ENCODE results near the gene GPR34.

The GPR34 gene

DNA sequence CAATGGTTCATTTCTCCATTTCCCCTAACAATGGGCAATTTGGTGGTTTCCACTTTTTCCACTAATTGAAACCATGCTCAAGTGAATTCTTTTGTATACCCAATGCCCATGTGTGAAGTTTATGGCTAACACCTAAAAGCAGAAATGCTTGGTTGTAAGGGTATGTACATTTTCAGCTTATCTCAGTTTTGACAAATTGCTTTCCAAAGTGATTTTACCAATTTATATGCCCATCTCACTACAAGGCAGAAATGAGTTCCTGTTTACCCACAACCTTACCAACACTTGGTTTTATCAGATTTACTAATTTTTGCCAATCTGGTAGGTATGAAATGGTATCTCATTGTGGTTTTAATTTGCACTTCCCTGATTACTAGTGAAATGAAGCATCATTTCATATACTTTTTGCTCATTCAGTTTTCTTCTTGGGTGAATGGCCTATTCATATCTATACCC, 14.8 kb downstream of the GPR34 start:
- no peak for DNase-seq (ENCODE audit: extremely low read depth, insufficient read length)
- Histone ChIP-seq H3K4me3 (replicated peaks; ENCODE audit: low read depth, low read length) (no peak overlapping the region), H3K36me3 (ENCODE audit: control insufficient read depth, insufficient read depth, low read length) (no peaks in the 10 kb centered on the region), H3K27me3 (replicated peaks; ENCODE audit: control insufficient read depth, insufficient read depth, low read length) (no peaks in the 10 kb centered on the region)
- TF ChIP-seq, protein P1, sequence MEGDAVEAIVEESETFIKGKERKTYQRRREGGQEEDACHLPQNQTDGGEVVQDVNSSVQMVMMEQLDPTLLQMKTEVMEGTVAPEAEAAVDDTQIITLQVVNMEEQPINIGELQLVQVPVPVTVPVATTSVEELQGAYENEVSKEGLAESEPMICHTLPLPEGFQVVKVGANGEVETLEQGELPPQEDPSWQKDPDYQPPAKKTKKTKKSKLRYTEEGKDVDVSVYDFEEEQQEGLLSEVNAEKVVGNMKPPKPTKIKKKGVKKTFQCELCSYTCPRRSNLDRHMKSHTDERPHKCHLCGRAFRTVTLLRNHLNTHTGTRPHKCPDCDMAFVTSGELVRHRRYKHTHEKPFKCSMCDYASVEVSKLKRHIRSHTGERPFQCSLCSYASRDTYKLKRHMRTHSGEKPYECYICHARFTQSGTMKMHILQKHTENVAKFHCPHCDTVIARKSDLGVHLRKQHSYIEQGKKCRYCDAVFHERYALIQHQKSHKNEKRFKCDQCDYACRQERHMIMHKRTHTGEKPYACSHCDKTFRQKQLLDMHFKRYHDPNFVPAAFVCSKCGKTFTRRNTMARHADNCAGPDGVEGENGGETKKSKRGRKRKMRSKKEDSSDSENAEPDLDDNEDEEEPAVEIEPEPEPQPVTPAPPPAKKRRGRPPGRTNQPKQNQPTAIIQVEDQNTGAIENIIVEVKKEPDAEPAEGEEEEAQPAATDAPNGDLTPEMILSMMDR (IDR thresholded peaks at IDR 0.05; ENCODE audit: insufficient read depth, low read length, poor library complexity, severe bottlenecking), result no peak

DNA sequence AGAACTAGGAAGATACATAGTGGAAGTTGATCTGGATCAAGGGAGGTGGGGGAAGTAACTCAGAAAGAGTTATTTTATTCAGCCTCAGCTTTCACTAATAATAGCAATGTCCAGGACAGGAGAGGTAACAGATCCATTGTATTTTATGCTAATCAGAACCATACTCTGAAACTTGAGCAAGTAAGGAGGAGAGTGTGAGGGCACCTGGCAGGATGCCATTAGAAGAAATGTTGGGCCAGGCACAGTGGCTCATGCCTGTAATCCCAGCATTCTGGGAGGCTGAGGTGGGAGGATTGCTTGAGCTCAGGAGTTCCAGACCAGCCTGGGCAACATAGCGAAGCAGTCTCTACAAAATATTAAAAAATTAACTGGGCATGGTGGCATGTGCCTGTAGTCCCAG, 16.3 kb downstream of the GPR34 start:
- Histone ChIP-seq H3K4me3 (replicated peaks; ENCODE audit: low read depth, low read length) (no peak overlapping the region), H3K36me3 (ENCODE audit: control insufficient read depth, insufficient read depth, low read length) (no peaks in the 10 kb centered on the region), H3K27me3 (replicated peaks; ENCODE audit: control insufficient read depth, insufficient read depth, low read length) (no peaks in the 10 kb centered on the region)
- TF ChIP-seq, protein P1 (IDR thresholded peaks at IDR 0.05; ENCODE audit: insufficient read depth, low read length, poor library complexity, severe bottlenecking), result no peak
- no peak for DNase-seq (ENCODE audit: extremely low read depth, insufficient read length)

DNA sequence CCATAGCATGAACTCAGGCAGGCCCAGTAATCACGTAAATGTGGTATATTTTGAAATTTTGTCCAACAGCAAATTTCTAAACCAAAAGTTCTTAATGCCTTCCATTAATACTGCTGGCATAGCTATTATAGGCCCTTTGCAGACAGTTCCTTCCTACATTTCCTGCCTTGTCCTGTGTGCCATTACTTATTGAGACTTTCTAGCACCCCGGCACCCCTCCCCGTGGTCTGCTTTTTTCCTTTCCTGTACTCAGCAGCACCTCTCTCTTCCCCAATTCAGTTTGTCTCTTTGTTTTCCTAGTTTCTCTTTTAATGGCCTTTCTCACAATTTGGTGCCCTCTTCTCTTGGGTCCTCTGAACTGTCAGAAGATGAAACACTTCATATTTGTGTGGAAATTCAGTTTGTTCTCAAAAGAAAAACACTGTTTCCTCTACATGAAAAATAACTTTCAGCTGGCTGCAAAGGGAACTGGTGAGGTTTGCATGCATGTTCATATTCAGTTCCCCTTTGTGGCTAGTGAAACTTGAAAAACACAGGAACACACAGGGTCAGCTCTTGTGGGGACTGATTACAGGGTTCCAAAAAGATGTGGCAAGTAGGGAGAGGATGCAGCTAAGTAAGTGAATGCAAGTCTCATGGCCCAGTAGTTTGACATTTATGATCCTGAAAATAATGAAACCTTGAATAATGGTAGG, 17.1 kb downstream of the GPR34 start:
- Histone ChIP-seq H3K36me3 (ENCODE audit: control insufficient read depth, insufficient read depth, low read length) (no peaks in the 10 kb centered on the region), H3K27me3 (replicated peaks; ENCODE audit: control insufficient read depth, insufficient read depth, low read length) (no peaks in the 10 kb centered on the region; the same call in 1 of the 2 replicates), H3K4me3 (replicated peaks; ENCODE audit: low read depth, low read length) (no peak overlapping the region)
- DNase-seq (ENCODE audit: extremely low read depth, insufficient read length), result peak; percentile 37
- TF ChIP-seq, protein P1 (IDR thresholded peaks at IDR 0.05; ENCODE audit: insufficient read depth, low read length, poor library complexity, severe bottlenecking), result no peak

DNA sequence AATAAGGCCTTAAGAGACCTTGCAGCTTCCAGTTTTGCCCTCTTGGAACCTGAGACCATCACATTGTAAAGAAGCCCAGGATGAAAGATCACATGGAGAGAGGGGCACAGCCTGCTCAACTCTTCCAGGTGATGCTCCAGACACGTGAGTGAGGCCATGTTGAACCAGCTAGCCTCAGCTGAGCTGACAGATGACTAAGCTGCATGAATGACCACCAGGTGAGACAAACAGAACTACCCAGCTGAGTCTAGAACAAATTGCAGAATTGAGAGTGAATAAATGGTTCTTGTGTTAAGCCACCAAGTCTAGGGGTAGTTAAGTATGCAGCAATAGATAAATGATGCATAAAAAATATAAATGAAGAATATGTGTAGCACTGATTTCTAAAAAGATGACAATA, 18.4 kb downstream of the GPR34 start:
- no peaks in the 10 kb centered on the region; the same call in 1 of the 2 replicates for H3K27me3 ChIP-seq (replicated peaks; ENCODE audit: control insufficient read depth, insufficient read depth, low read length)
- TF ChIP-seq, protein P1 (IDR thresholded peaks at IDR 0.05; ENCODE audit: insufficient read depth, low read length, poor library complexity, severe bottlenecking), result no peak
- DNase-seq (ENCODE audit: extremely low read depth, insufficient read length), result no peak
- no peak overlapping the region for H3K4me3 ChIP-seq (replicated peaks; ENCODE audit: low read depth, low read length)
- no peaks in the 10 kb centered on the region for H3K36me3 ChIP-seq (ENCODE audit: control insufficient read depth, insufficient read depth, low read length)

DNA sequence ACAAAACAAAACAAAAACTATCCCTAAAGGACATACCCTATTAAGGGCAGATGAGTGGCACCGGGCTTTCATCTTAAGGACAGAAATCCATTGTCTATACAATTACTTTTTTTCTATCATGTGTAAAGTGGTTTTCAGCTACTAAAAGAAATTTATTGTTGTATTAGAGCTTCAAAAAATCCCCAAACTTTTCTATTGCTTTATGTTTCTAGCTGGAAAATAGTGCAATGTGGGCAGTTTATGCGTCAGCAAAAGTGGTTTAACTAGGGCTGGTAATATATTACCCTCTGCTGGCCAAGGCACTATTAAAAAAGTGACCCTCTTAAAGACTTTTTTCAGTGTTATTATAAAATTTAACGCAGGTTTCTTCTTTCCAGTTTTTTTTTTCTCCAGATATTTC, 19.7 kb downstream of the GPR34 start:
- DNase-seq (ENCODE audit: extremely low read depth, insufficient read length), result no peak
- Histone ChIP-seq H3K36me3 (ENCODE audit: control insufficient read depth, insufficient read depth, low read length) (no peaks in the 10 kb centered on the region), H3K4me3 (replicated peaks; ENCODE audit: low read depth, low read length) (no peak overlapping the region), H3K27me3 (replicated peaks; ENCODE audit: control insufficient read depth, insufficient read depth, low read length) (no peaks in the 10 kb centered on the region; the same call in 1 of the 2 replicates)
- TF ChIP-seq, protein P1 (IDR thresholded peaks at IDR 0.05; ENCODE audit: insufficient read depth, low read length, poor library complexity, severe bottlenecking), result no peak
